Body of pancreas (tissue), 4 donors: ENCODE data around the gene SPNS1. TPM values are rescaled to one million over a fixed set of nuclear protein-coding genes. Genes with fewer than 3 reads are reported as not detected.
"Not testable (repeated sequence)": the region's sequence is repeated elsewhere in the genome, so short reads cannot be mapped to it uniquely, and the experiment has no call there.

Experiments
- ATAC-seq: fragments of 150-250 bp; one replicate; pipeline ENCODE4 v1.9.1; 2016
- DNase-seq, 4 donors: peaks; one replicate each; pipeline ENCODE4 v3.0.0-alpha.2; 2019
- H3K27ac ChIP-seq, 4 donors: fragments of 200-600 bp; sonication (generic); 1 replicate in 3 of 4; 2 replicates in 1 of 4; pipeline versions ENCODE4 v1.5.1 to v1.6.1; 2016 to 2019; ENCODE audit warnings: mild to moderate bottlenecking in 1 of 4, mixed read lengths in 1 of 4, moderate library complexity in 1 of 4
- H3K27me3 ChIP-seq, 2 donors: fragments of 200-600 bp; sonication (generic); one replicate each; pipeline ENCODE4 v1.6.0; 2016; ENCODE audit warnings: mild to moderate bottlenecking in 1 of 2
- H3K36me3 ChIP-seq, 2 donors: fragments of 200-600 bp; sonication (generic); replicated peaks in 1 of 2; 2 replicates each; pipeline ENCODE4 v1.5.1; 2016; ENCODE audit warnings: low read depth in 2 of 2; ENCODE audit not compliant: insufficient read depth in 1 of 2
- H3K4me1 ChIP-seq: fragments of 200-600 bp; sonication (generic); one replicate; pipeline ENCODE4 v1.6.0; 2016
- H3K4me3 ChIP-seq, 2 donors: fragments of 200-600 bp; sonication (generic); 1 replicate in 1 of 2; 2 replicates in 1 of 2; pipeline ENCODE4 v1.5.1; 2016 to 2019
- H3K9me3 ChIP-seq, 3 donors: fragments of 200-600 bp; sonication (generic); 1 replicate in 2 of 3; 2 replicates in 1 of 3; pipeline ENCODE4 v1.5.1; 2016
- CTCF ChIP-seq, 7 experiments: fragments of 450-650 bp in 4 of 7; fragments of 200-600 bp in 3 of 7; sonication (generic) in 3 of 7; IDR thresholded peaks; one replicate each; pipeline ENCODE4 v1.5.1; 2016 to 2019; ENCODE audit warnings: antibody characterized with exemption in 7 of 7
- POLR2A ChIP-seq, 3 donors: fragments of 450-650 bp; IDR thresholded peaks; one replicate each; pipeline ENCODE4 v1.6.1; 2016; ENCODE audit warnings: antibody characterized with exemption in 3 of 3, mild to moderate bottlenecking in 2 of 3
- WGBS, 2 donors: methylation state at CpG; one replicate each; pipeline ENCODE4 v1.1.5; 2017; 5-methylcytosine and 5-hydroxymethylcytosine counted together
- intact Hi-C: fragments of 100-400 bp; cut with DNase I; formaldehyde crosslinking; loops from one replicate; pipeline ENCODE4 v1.15.1; 2023
- total RNA-seq, 2 donors: library from RNA; depleted of rRNA; stranded (reverse); fragments of >200 nt; gene quantifications; one replicate each; pipeline ENCODE4 v1.1.0, GENCODE V29; 2016

Gene SPNS1
- total RNA-seq, 2 donors from 2014 or later = 11.2 to 23.1 TPM

DNA sequence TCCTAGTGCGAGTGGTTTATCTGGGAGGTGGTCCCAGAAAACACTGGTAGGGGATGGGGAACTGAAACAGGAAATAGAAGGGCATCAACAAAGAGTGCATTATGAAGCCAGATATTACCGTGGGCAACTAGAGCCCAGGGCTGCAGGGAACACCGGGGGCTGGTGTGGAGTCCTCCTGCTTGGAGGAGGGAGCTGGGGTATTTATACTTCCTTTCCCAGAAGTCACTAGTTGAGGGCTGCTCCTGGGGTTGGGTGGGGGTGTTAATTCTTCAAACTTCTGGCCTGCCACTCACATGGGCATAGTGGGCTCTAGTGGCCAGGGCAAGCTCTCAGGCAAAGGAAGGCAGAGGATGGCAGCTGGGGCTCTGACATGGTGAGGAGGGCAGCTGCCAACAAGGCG is 25.0 kb downstream of the SPNS1 start:
- intact Hi-C loops = no loop called here
- 41 to 51% methylated on average over 4 of the region's 4 CpGs for WGBS, 2 donors
- ATAC-seq = no peak
- no peaks in the 10 kb centered on the region for H3K9me3 ChIP-seq
- no peaks in the 10 kb centered on the region for H3K4me1 ChIP-seq
- H3K27me3 ChIP-seq = no peaks in the 10 kb centered on the region
- TF ChIP-seq CTCF (IDR thresholded peaks at IDR 0.05) (no peak), POLR2A (IDR thresholded peaks at IDR 0.05) (no peak)
- no peak for DNase-seq
- no peaks in the 10 kb centered on the region for H3K36me3 ChIP-seq
- H3K4me3 ChIP-seq = no peak overlapping the region
- no peak overlapping the region for H3K27ac ChIP-seq

DNA sequence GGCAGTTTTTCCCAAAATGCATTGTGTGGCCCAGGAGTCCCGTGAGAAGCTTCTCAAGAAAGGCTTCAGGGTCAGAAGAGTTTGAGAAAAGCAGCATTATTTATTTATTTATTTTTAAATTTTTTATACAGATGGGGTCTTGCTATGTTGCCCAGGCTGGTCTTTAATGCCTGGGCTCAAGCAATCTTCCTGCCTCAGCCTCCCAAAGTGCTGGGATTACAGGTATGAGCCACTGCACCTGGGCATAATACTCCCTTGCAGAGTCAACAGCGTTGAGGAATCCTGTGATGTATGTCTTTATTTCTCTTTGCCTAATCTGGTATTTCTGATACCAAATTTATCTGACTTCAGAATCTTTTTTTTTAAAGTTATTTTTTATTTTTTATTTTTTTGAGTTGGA is 25.4 kb downstream of the SPNS1 start:
- H3K4me1 ChIP-seq = no peaks in the 10 kb centered on the region
- H3K36me3 ChIP-seq = no peaks in the 10 kb centered on the region
- no peak for DNase-seq
- no peaks in the 10 kb centered on the region for H3K9me3 ChIP-seq
- no peak for ATAC-seq
- no peak for TF ChIP-seq POLR2A (IDR thresholded peaks at IDR 0.05)
- TF ChIP-seq CTCF (IDR thresholded peaks at IDR 0.05) = no peak
- WGBS, 2 donors = 75 to 85% methylated on average over 2 of the region's 2 CpGs
- H3K4me3 ChIP-seq = no peak overlapping the region
- intact Hi-C loops = no loop called here
- no peaks in the 10 kb centered on the region for H3K27me3 ChIP-seq
- H3K27ac ChIP-seq = no peak overlapping the region

GRCh38 chr16:29004496-29005139 is 30.0 kb downstream of the SPNS1 start:
- intact Hi-C loops = not testable (repeated sequence)

GRCh38 chr16:29007730-29008593 is 33.4 kb downstream of the SPNS1 start:
- H3K27ac ChIP-seq = no peak overlapping the region
- WGBS, 2 donors = 55 to 64% methylated on average over 8 to 9 of the region's 10 CpGs
- H3K4me3 ChIP-seq = no peak overlapping the region
- ATAC-seq = no peak
- no peak for DNase-seq
- H3K4me1 ChIP-seq = no peaks in the 10 kb centered on the region
- intact Hi-C loops = no loop called here
- no peaks in the 10 kb centered on the region for H3K36me3 ChIP-seq
- no peaks in the 10 kb centered on the region for H3K27me3 ChIP-seq
- no peaks in the 10 kb centered on the region for H3K9me3 ChIP-seq
- TF ChIP-seq CTCF (IDR thresholded peaks at IDR 0.05) = no peak
- no peak for TF ChIP-seq POLR2A (IDR thresholded peaks at IDR 0.05)

More at GRCh38 chr16:29004496-29005139, 30.0 kb downstream of the SPNS1 start:
- H3K36me3 ChIP-seq, H3K27ac ChIP-seq, H3K9me3 ChIP-seq, DNase-seq, H3K27me3 ChIP-seq, H3K4me1 ChIP-seq, H3K4me3 ChIP-seq, ATAC-seq: not testable (repeated sequence)
- WGBS, 2 donors = 60 to 78% methylated on average over 4 to 9 of the region's 9 CpGs

DNA sequence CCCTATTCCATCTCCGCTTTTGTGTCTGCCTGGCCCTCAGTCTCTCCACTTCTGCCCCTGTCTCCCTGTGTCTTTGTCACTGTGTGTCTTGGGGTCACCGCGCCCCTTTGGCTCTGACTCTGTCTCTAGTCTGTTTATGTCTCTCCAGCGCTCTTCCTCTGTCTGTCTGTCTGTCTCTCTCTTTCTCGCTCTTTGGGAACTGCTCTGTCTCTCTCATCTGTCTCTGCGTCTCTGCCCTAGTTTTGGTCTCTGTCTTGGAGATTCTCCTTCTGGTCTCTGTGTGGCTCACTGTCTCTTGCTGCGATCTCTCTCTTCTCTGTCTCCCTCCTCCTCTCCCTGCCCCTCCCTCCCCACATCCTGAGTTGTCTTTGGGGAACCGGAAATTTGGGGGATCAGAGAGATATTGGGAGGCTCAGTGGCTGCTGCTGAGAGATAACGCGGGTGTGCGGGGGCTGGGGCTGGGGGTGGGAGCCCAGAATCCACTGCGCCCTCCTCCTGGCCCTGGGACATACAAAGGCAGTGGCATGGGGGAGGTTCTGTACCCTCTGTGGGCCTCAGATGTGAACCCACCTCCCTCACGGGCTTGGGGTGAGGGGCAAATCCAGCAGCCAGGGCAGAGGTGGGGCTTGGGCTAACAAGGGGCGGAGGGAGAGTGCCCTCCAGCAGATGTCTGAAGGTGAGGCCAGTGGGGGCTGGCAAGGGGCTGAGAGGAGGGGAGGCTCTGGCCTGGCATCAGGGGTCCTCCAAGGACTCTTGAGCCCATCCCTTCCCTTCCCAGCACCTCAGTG is 34.7 kb downstream of the SPNS1 start:
- Histone ChIP-seq H3K27ac (no peak overlapping the region), H3K36me3 (no peaks in the 10 kb centered on the region), H3K27me3 (no peaks in the 10 kb centered on the region), H3K4me1 (no peaks in the 10 kb centered on the region), H3K4me3 (no peak overlapping the region), H3K9me3 (no peaks in the 10 kb centered on the region)
- DNase-seq (no peak), ATAC-seq (no peak)
- WGBS, 2 donors = 45 to 68% methylated on average over 14 of the region's 14 CpGs
- intact Hi-C loops = no loop called here
- no peak for TF ChIP-seq POLR2A (IDR thresholded peaks at IDR 0.05)
- no peak for TF ChIP-seq CTCF (IDR thresholded peaks at IDR 0.05)
